CD4-positive, alpha-beta T cell treated with Interleukin-4 for 4 hours (primary cell): Measurements from ENCODE around the gene DCDC1.

Experiments used
- DNase-seq: peaks from one replicate; pipeline ENCODE4 v3.0.0-alpha.2; 2020

DCDC1 gene

DNA sequence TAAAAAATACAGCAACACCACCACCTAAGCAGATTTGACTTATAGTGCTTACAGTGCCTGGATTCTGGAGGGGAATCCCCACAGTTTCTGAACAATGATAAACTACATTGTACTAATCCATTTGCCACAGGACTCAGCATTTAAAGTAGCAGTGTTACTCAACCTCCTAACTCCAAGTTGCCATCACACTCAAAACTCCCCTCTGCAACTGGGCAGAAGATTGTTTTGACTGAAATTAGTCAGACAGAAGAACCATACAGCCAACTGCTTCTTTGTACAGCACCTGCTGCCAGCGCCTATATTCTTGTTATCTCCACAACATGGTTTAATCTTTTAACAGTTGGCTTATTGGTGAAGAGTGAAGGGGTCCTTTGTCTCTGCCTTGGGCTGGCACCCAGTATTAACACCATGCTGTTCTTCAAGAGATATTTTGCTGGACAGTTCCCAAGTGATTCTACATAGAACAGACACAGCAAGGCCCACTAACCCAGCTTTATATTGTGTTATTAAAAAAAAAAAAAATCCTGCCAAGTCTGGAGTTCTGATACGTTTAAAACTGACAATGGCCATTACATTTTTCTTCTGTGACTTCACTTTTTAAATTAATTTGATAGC is 273.2 kb downstream of the DCDC1 start:
- DNase-seq, result no peak

DNA sequence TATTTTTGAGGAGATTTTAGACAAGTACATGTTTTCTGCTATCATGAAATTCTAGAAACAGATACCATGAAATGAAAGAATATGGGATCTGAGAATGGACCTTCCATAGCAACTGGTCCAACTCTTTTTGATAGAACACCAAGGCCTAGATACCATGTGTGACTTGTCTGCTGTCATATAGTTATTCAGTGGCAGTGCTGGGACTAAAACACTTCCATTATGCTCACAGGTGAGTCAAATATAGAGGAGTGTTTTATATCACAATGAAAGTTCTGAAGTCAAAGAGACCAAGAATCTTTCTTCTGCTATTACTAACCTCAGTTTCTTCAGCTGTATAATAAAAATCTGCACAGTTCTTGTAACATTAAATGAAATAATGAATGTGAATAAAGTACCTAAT is 276.9 kb downstream of the DCDC1 start:
- no peak for DNase-seq

DNA sequence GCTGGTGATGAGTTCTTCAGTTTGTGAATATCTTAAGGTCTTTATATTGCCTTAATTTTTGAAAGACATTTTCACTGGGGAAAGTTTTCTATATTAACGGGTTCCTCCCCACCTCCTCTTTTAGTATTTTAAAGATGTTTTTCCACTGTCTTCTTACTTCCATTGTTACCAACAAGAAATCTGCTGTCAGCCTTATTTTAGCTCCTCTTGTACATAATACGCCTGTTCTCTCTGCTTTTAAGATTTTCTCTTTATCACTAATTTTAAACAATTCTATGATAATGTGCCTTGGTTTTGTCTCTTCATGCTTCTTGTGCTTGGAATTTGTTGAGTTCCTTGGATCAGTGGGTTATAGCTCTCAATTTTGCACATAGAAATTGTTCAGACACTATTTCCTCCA is 280.4 kb downstream of the DCDC1 start:
- DNase-seq, result no peak

DNA sequence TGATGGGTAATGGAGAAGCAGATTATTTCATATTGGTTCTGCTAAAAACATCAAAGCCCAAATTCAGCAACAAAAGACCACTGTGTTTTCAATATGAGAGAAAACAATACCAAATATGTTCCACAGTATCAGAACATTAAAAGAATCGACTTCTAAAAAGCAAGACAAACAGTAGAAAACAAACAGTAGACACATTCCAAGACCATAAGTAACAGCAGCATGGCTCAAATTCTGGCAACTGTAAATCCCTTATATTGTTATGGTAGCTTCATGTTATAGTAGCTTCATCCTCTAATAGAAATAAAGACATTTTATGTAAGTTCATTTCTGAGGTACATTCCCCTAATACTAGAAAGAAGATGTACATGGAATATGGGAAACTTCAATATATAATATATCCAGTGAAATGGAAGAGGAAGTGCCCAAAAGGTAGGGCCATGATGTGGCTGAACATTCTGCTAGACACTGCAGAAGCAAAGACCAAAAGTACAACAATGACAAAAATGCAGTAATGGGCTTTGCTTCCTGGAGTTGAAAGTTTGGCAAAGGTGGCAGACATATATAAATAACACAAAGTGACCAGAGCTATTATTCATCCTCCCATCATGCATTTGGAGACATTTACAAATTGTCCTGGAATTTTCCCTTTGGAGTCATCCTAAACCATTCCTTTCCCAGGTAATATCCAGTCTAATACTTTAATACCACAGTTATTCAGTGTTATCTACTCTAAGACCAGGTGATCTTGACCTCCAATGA is 299.9 kb downstream of the DCDC1 start:
- no peak for DNase-seq

DNA sequence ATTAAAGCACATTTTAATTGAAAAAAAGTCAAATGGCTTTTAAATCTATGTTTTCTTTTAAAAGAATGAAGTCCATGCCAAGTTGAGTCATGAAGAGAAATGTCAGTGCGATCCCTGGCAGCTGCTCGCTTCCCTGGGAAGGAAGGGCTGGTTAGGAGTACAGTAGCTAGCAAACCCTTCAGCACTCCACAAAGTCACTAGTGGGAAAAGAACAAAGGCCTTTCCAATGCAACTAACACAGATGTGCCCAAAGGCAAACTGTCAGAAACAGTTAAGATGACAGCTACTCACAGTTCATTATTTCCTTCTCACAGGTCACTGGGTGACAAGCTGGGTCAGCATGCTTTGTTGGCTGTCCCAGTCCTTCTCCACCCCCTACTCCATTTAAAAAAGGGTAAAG is 308.7 kb downstream of the DCDC1 start:
- DNase-seq, result no peak

DNA sequence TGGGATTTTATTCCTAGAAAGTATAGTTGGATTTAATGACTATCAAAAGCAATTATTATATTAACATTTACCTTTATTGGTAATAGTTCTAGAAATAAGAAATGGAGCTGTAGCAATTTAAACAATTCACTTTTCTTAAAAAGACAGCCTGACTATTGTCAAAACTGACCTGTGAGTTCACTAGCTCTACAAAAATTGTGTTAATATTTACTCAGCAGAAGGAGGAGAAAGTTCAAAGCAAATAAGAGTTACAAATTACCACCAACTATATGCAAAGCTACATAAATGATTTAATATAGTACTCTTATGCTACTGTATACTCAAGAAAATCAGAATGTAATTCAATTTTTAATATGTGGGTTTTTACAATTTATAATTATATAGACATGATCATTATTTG is 310.0 kb downstream of the DCDC1 start:
- DNase-seq, result no peak

DNA sequence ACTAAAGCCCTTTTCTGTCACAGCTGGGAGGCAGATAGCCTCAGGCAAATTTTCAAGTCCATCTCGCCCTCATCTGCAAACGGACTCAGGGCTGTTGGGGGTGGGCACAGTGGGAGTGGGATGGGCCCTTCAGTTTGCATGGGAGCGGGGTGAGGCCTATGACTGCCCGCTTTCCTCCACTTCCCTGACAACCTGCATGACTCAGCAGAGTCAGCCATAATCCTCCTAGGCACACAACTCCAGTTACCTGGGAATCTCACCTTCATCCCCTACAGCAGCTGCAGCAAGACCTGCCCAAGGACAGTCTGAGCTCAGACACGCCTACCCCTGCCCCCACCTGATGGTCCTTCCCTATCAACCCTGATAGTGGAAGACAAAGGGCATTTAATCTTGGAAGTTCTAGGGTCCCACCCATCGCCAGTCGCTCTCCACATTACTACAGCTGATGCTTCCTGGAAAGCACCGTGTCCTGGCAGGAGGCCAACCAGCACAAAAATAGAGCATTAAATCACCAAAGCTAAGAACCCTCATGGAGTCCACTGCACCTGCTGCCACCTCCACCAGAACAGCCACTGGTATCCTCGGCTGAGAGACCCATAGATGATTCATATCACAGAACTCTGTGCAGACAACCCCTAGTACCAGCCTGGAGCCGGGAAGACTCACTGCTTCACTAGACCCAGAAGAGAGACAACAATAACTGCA is 319.3 kb downstream of the DCDC1 start:
- DNase-seq, result no peak

DNA sequence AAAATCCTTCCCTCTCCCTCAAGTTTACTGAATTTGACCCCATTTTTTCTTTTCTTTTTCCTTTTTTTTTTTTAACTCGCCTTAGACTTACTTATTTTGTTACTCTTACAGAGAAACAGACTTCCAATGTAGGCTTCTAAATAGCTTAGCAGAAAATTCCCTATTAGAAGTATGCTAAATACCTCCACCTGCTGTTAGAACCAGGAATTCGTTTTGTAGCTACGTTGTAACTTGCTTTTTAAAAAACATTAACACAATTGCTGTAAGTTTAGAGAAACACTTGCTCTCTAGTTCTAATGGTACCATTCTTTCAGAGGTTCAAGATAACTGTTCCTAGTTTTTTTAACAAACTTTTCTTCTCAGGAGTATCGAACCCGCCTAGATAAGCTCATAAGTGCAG is 324.2 kb downstream of the DCDC1 start:
- DNase-seq, result no peak

DNA sequence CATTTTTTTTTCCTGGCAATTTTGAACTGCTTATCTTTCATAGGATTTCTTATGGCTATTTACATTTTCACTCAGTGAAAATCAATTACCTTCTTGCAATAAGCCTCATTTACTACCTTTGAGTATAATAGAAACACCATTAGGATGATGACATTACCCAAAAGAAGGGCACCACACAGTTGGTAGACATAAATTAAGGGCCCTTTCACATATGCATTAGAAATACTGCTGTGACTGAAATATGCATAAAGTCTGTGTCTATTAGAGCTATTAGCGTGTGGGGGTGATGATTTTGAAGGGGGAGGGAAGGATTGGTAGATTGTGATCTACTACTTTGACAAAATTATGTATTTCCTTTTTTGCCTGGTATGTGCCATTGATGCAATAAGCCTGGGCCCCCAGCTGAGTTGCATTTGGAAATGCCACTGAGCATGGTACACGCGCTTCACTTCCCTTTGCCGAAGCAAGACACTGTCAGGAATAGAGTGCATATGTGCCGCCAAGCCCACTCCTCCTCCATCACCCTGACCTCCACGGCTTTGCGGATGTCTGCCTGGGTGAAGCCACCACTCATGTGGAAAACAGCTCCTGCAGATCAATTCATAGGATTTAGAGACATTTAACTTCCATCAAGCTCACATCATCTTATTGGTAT is 339.3 kb downstream of the DCDC1 start:
- no peak for DNase-seq

DNA sequence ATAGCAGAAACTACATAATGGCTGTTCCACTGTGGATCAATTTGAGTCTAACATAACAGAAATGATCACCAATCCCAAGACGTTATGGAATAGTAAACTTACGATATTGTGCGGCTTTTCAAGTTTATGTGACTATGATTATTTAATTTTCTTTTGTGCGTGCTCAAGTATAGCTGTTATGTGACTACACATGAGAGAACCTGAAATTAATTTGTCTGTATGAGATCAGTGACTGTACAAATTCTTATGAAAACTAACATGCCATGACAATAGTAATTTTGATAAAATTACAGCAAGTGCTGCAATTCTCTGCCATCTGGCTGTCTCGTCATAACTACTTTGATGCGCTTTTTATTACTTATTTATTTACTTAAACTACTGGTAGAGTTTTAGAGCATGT is 343.2 kb downstream of the DCDC1 start:
- DNase-seq, result no peak

DNA sequence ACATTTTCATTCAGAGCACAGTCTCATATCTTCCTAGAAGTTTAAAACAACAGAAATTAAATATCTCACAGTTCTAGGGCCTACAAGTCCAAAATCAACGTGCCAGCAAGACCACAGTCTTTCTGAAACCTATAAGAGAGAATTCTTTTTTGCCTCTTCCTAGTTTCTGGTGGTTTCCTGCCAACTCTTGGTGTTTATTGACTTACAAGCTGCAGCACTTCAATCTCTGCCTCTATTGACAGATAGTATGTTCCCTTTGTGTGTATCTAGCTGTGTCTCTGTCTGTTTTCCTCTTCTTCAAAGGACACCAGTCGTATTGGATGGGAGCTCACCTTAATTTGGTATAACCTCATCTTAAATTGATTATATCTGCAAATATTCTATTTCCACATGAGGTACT is 347.5 kb downstream of the DCDC1 start:
- DNase-seq, result no peak

DNA sequence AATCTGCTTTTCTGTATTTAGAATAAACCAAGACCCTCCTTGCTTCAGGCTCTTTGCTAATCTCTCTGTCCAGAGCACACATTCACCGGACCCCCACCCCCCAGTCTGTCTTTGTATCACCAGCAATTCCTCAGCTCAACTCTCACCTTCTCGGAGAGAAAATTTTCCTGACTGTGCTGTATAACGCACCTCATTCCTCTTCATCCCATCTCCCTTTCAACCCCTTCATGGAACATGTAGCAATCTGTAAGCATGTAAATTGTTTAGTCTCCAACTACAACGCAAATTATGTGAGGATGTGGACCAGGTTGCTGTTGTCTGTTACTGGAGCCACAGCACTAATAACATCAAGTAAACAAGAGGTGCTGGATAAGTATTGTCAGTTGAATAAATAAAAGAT is 349.8 kb downstream of the DCDC1 start:
- no peak for DNase-seq

DNA sequence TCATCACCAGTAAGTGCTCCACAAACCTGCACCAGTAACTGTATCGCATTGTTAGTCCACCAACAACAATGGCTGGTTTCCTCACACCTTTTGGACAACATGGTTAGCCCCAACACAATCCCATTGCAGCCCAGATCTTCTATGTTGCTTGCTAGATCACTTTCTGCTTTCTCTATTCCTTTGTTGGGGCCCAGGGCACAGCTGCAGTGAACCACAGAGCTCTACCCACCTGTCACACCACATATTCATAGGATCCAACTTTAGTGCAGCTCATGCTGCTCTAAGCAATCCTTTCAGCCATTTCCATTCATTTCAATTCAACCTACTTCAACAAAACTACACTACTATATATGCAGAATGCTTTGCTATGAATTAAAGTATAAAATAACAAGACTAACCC is 364.3 kb downstream of the DCDC1 start:
- DNase-seq, result no peak

DNA sequence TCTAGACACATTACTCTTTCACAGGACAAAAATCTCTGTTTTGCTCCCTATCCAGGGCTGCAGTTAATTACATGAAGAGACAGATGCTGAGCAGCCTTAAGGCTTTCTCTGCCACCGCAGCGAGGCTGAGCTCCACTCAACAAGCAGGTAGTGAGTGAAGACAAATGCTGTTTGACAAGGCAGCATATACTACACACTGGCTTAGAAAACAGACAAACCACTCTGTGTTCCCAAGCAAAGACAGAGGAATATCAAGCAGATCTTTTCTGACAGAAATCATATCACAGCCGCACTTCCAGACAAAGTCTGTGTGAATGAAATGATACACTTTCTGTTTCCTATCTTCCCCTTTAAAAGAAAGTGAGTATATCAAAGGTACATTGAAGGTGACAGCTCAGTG is 368.1 kb downstream of the DCDC1 start:
- DNase-seq, result no peak

DNA sequence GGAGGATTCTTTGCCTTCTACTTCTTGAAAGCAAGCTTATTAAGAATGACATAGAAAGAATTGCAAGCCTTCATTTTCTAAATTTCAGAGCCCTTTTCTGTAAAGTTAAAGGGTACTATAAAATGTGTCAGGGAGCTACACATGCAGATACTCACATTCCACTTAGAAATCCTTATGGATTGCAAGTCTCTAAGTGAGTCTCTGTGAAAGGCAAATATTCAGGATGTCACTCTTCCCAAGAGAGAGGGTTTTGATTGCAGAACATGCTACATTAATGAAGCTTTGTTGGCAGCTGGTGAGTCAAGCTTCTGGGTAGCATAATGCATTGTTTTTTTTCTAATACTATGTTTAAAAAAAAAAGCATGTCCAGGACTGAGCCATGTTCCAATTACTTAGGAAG is 369.2 kb downstream of the DCDC1 start:
- DNase-seq, result no peak

DNA sequence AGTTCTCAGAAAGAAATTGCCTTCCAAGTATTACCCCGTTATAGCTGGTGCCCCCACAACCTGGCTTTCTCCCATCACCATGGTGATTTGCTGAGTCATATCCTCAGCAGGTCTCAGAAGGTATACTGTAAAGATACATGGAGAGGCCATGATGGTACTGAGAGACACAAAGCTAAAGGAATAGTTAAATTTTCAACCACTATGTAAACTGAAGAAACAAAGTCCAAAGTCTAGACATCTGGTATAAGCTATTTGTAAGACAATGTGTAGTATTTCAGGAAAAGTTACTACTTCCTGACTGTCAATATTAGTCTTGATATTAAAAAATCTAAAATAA is 377.1 kb downstream of the DCDC1 start:
- DNase-seq, result no peak

DNA sequence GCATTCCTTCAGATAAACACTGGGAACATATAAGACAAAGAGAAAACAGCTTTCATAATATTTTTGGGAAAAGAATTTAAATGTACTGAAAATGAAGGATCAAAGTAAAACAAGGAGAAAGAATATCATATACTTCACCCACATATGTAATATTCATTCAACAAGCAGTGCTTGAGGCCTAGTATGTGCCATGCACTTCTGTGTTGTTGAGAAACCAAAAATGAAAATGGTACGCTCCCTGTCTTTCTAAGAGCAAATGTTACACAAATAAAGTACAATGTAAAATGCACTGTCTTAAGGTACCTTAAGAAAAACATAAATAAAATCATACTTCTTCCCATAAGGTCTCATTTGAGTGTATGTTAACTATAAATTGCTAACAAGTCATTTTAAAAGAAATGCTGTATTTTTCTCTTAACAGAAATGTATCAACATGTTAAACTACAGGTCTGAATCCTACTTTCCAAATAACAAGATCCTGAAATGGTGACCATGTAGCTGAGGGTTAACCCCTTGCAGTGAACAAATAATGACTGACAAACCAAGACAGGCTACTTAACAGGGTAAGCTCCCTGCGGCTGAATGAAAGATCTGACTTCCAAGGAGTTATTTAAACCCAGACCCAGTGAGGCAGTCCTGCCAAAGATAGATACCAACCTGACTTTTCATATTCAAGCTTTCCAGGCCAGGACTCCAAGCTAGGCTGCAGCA is 377.6 kb downstream of the DCDC1 start:
- DNase-seq, result no peak

DNA sequence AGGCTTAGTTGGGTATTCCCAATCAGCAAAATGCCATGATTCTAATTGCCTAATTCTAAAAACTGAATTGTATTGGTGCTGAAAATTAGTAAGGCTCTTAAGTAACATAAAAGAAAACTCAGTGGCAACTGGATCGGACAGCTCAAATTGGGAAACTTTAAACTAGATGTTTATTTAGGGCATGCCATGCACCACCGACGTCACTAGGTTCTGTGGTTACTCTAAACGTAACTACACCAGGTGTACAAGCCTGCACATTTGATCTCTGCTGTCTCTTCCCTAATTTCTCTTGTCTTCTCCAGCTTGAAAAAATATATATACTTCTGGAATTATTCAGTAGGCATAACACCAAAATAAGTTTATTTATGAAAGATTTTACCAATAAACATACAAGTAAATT is 378.2 kb downstream of the DCDC1 start:
- DNase-seq, result no peak

DNA sequence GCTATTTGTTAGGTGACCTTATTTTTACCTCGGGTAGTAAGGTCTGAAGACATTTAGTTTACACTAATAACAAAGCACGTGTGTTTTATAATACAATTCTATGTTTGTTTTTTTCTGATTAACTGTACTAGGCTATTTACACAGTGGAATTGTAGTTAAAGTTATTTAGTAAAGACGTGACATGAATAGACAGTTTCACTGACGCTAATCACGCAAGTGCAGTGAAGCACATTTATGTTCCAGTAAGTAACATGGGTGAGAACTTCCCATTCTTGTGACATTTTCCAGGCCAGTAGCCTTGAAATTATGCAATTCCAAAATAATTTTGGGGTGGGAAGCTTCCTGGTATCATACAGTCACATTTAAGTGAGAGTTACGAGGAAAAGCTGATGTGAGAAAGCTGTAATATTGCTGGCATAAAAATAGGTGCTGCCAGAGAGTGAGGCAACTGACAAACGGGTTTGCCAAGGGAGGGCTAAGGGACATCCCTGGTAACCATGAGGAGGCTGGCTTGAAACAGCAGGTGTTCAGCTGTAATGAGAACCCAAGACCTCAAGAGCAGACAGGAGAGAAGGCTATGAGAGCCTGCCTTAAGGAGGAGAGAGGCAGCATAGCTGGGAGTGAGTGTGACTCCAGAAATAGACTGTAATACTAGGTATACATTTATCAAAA is 378.8 kb downstream of the DCDC1 start:
- DNase-seq, result no peak

DNA sequence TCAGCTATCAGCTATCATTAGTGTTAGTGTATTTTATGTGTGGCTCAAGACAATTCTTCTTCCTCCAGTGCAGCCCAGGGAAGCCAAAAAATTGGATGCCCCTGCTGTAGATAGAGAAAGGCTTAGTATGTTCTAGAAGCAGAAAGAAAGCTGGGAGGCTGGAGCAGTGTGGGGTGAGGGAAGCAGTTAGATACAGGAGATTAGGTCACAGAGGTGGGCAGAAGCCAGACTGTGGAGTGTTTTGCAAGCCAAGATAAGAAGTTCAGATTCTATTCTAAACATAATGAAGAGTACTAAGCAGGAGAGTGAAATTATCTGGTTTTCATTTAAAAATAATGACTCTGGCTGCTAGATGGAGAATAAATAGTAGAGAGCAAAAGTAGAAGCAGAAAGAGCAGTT is 381.7 kb downstream of the DCDC1 start:
- DNase-seq, result no peak

DNA sequence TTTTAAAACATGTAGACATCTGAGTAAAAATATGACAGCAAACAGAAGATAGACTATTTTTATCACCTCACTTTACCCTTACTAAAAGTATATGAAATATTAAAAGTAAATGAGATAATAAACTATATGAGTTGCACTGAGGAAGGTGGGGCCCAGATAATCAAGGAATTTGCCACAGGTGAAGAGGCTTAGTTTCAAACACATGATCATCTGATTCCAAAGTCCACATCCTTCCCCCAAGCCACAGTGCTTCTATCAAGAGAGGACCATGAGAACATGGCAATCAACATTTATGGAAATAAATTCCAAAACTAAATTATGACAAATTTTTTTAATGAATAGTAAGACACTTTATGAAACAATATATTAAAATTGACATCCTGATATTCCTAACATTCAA is 384.0 kb downstream of the DCDC1 start:
- no peak for DNase-seq

DNA sequence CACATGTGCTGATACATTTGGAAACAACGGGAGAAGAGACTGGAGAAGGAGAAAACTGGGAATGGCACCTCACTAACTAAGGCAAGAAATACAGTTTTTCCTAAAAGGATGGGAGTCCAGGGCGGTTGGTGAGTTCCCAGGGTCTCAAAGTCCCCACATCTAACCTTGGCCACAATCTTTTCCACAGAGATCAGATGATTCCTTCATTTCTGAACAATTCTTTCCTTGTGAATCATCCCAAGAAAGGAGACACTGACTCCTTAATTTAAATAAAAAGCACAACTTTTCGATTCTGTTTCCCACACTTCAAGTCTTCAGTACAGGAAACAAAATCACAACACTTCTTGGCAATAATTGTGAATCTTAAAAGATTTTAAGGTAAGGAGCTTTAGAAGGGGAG is 384.7 kb downstream of the DCDC1 start:
- DNase-seq, result no peak

DNA sequence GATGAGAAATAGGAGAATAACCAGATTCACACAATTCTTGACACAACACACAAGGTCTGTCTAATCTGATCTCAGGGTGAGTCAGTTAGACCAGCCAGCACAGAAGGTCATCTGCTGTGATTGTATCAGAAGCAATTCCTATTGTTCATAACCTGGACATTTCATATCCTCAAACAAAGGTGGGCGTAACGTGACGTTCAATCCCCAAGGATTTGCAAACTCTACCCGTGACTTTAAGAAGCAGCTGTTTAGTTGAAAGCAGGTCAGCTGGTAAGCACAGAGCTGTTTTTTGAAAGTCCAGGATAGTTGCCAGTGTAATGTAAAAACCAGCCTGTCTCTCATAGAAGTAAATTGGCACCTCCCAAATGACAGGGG is 385.1 kb downstream of the DCDC1 start:
- no peak for DNase-seq
